ENCODE data around the gene GAB2.
A peak's percentile ranks its signal among the peaks of the same experiment; 100 is the strongest.
"Not testable (repeated sequence)": the region's sequence is repeated elsewhere in the genome, so short reads cannot be mapped to it uniquely, and the experiment has no call there.

GAB2 gene

GRCh38 chr11:78234006-78234405, 183.6 kb downstream of the GAB2 start:
- no peak for TF ChIP-seq CTCF (IDR thresholded peaks at IDR 0.05; ENCODE audit: extremely low read depth, insufficient read depth, missing control alignments)
- no peak for DNase-seq (ENCODE audit: low spot score)
- in situ Hi-C loops (cut with MboI; ENCODE audit: low pct_unique_long_range_greater_than_20kb, low sequenced_read_pairs, unreplicated experiment): loop anchor here (5.0 kb wide), 1 partner anchor 328 kb away; no protein-coding TSS in a partner anchor

- in situ Hi-C loops (cut with MboI; ENCODE audit: low pct_unique_long_range_greater_than_20kb, low sequenced_read_pairs, unreplicated experiment): loop anchor here (5.0 kb wide), 1 partner anchor 329 kb away; no protein-coding TSS in a partner anchor
- not testable (repeated sequence) for DNase-seq (ENCODE audit: low spot score)
Observed at GRCh38 chr11:78233046-78233445, 184.6 kb downstream of the GAB2 start.

GRCh38 chr11:78231962-78232501, 185.6 kb downstream of the GAB2 start:
- DNase-seq (ENCODE audit: low spot score): no peak
- TF ChIP-seq CTCF (IDR thresholded peaks at IDR 0.05; ENCODE audit: extremely low read depth, insufficient read depth, missing control alignments): no peak
- in situ Hi-C loops (cut with MboI; ENCODE audit: low pct_unique_long_range_greater_than_20kb, low sequenced_read_pairs, unreplicated experiment): loop anchor here (5.0 kb wide), 1 partner anchor 330 kb away; no protein-coding TSS in a partner anchor

- no peak for TF ChIP-seq CTCF (IDR thresholded peaks at IDR 0.05; ENCODE audit: extremely low read depth, insufficient read depth, missing control alignments)
- DNase-seq (ENCODE audit: low spot score): no peak
- in situ Hi-C loops (cut with MboI; ENCODE audit: low pct_unique_long_range_greater_than_20kb, low sequenced_read_pairs, unreplicated experiment): loop anchor here (5.0 kb wide), 1 partner anchor 332 kb away; no protein-coding TSS in a partner anchor
Observed at GRCh38 chr11:78230161-78230877, 187.3 kb downstream of the GAB2 start.

GRCh38 chr11:78229106-78229505, 188.5 kb downstream of the GAB2 start:
- no peak for TF ChIP-seq CTCF (IDR thresholded peaks at IDR 0.05; ENCODE audit: extremely low read depth, insufficient read depth, missing control alignments)
- in situ Hi-C loops (cut with MboI; ENCODE audit: low pct_unique_long_range_greater_than_20kb, low sequenced_read_pairs, unreplicated experiment): loop anchor here (10.0 kb wide), 1 partner anchor 196 kb away; no protein-coding TSS in a partner anchor
- no peak for DNase-seq (ENCODE audit: low spot score)

- in situ Hi-C loops (cut with MboI; ENCODE audit: low pct_unique_long_range_greater_than_20kb, low sequenced_read_pairs, unreplicated experiment): loop anchor here (10.0 kb wide), 1 partner anchor 196 kb away; no protein-coding TSS in a partner anchor
- peak; percentile 68 for DNase-seq (ENCODE audit: low spot score)
- peak; percentile 66 for TF ChIP-seq CTCF (IDR thresholded peaks at IDR 0.05; ENCODE audit: extremely low read depth, insufficient read depth, missing control alignments)
Observed at GRCh38 chr11:78228467-78228866, 189.2 kb downstream of the GAB2 start.

GRCh38 chr11:78227921-78228320, 189.7 kb downstream of the GAB2 start:
- in situ Hi-C loops (cut with MboI; ENCODE audit: low pct_unique_long_range_greater_than_20kb, low sequenced_read_pairs, unreplicated experiment): loop anchor here (10.0 kb wide), 1 partner anchor 197 kb away; no protein-coding TSS in a partner anchor
- DNase-seq (ENCODE audit: low spot score): peak; percentile 62
- TF ChIP-seq CTCF (IDR thresholded peaks at IDR 0.05; ENCODE audit: extremely low read depth, insufficient read depth, missing control alignments): no peak

Data from GM13977 (cell line).